GM12878 (cell line): ENCODE results near the gene UBTF.

Source experiments
- CBX3 ChIP-seq: fragments of 200-600 bp; sonication (generic); IDR thresholded peaks from 2 replicates; pipeline ENCODE4 v1.6.1; 2016; ENCODE audit warnings: low read depth, borderline replicate concordance
- MTA3 ChIP-seq: IDR thresholded peaks from 2 replicates; pipeline ENCODE4 v1.6.1; 2012; ENCODE audit warnings: low read length, inconsistent platforms, borderline replicate concordance
- TF ChIP-seq, protein P1 (sequence below), 3 experiments: IDR thresholded peaks in 2 of 3; conservative IDR thresholded peaks in 1 of 3; 2 replicates each; pipeline ENCODE4 v1.5.1; 2011; ENCODE audit warnings: low read depth in 3 of 3, low read length in 3 of 3, mild to moderate bottlenecking in 3 of 3, control low read depth in 2 of 3, moderate library complexity in 2 of 3, inconsistent platforms in 1 of 3, mixed read lengths in 1 of 3; ENCODE audit not compliant: control insufficient read depth in 2 of 3, insufficient read depth in 1 of 3; ENCODE audit errors: extremely low read depth in 1 of 3
- TF ChIP-seq, protein P2 (sequence below): fragments of 450-650 bp; IDR thresholded peaks from 2 replicates; pipeline ENCODE4 v1.6.1; 2016; ENCODE audit warnings: mild to moderate bottlenecking

DNA sequence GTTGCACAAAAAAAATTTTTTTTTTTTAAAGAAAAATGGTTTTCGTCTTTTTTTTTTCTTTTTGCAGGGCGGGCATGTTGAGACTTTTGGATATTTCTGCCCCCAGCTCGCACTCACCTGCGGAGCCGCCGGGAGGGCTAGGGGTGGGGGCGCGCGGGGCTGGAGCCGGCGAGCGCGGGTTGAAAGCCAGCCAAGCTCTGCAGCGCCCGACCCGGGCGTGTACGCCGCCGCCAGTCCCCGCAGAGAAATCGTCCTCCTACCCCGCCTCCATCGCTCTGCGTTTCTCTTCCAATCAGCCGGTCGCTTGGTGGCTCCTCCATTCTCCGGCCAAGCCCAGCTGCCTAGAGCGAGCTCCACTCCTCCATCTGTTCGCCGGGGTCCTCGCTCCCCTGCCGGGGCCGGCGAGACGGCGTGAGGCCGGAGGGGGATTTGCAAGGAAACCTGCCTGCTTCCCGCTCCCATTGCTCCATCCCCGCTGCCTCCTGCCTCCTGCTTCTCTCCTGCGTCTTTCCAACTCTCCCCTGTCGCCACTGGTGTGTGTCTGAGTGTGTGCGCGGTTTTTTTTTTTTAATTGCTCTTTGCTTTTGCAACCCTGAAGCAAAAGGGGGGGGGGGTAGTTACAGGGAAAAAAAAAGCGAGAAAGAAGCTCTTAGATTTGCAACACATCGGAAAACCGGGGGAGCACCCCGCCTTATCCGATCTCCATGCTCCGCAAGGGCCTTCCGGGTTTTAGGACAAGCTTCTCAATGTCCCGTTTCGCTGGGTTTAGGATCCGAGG is 1.8 kb upstream of the UBTF start:
- TF ChIP-seq MTA3 (peak; percentile 73; the same call in 1 of the 2 replicates), CBX3 (no peak)
- TF ChIP-seq, protein P1, sequence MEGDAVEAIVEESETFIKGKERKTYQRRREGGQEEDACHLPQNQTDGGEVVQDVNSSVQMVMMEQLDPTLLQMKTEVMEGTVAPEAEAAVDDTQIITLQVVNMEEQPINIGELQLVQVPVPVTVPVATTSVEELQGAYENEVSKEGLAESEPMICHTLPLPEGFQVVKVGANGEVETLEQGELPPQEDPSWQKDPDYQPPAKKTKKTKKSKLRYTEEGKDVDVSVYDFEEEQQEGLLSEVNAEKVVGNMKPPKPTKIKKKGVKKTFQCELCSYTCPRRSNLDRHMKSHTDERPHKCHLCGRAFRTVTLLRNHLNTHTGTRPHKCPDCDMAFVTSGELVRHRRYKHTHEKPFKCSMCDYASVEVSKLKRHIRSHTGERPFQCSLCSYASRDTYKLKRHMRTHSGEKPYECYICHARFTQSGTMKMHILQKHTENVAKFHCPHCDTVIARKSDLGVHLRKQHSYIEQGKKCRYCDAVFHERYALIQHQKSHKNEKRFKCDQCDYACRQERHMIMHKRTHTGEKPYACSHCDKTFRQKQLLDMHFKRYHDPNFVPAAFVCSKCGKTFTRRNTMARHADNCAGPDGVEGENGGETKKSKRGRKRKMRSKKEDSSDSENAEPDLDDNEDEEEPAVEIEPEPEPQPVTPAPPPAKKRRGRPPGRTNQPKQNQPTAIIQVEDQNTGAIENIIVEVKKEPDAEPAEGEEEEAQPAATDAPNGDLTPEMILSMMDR (IDR thresholded peaks at IDR 0.05 in 2 of 3, conservative IDR thresholded peaks at IDR 0.05 in 1 of 3; ENCODE audit: control insufficient read depth in 2 of 3, extremely low read depth in 1 of 3, insufficient read depth in 1 of 3, low read depth in 3 of 3, low read length in 3 of 3), result no peak
- TF ChIP-seq, protein P2, sequence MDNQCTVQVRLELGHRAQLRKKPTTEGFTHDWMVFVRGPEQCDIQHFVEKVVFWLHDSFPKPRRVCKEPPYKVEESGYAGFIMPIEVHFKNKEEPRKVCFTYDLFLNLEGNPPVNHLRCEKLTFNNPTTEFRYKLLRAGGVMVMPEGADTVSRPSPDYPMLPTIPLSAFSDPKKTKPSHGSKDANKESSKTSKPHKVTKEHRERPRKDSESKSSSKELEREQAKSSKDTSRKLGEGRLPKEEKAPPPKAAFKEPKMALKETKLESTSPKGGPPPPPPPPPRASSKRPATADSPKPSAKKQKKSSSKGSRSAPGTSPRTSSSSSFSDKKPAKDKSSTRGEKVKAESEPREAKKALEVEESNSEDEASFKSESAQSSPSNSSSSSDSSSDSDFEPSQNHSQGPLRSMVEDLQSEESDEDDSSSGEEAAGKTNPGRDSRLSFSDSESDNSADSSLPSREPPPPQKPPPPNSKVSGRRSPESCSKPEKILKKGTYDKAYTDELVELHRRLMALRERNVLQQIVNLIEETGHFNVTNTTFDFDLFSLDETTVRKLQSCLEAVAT, result 0 out of 2 replicates have a peak, but pooled peaks have one; percentile 9
